ENCODE results near the gene FAM20A. TPM values are rescaled to one million over a fixed set of nuclear protein-coding genes. Genes with fewer than 3 reads are reported as not detected.

The FAM20A gene
- total and polyA plus RNA-seq, 11 donors, result 2.6 to 37.9 (median 8.8) TPM

DNA sequence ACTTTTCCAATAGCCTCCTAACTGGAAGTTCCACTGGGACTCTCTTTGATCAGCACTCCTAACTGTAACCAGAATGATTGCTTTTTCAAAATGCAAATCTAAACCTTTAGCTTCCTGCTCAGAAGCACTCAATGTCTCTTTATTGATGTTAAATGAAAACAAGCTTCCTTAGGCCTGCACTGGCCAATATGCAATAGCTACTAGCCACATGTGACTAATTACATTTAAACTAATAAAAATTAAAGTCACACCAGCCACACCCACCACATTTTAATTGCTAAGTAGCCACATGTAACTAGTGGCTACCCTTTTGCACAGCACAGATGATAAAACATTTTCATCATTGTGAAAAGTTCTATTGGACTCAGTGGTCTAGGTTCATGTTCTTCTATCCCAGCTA lies 31.8 kb downstream of the FAM20A start:
- Histone ChIP-seq H3K36me3 (no peaks in the 10 kb centered on the region), H3K9me3 (no peaks in the 10 kb centered on the region), H3K27me3 (no peaks in the 10 kb centered on the region), H3K4me3 (no peak overlapping the region), H3K27ac (no peak overlapping the region), H3K4me1 (peaks cover 0 to 46% (median 4%) of the 10 kb centered on the region in 12 donors)
- TF ChIP-seq CTCF (IDR thresholded peaks at IDR 0.05), result no peak
- no peak for TF ChIP-seq POLR2A (IDR thresholded peaks at IDR 0.05)
- intact Hi-C loops (cut with DNase I), result no loop called here
- DNase-seq, result no peak
- ATAC-seq, result no peak

DNA sequence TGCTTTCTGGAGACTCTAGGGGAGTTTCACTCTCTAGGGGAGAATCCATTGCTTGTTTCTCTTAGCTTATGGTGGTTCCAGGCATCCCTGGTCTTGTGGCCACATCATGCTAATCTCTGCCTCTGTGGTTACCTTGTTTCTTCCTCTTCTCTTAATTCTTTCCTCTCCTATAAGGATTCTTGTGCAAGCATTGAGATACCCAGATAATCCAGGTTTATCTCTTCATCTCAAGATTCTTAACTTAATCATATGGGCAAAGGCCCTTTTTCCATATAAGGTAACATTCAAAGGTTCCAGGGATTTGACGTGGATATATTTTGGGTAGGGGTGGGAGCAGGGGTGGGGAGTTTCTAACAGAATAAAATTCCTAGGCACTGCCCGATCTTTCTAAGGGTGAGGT lies 32.6 kb downstream of the FAM20A start:
- intact Hi-C loops (cut with DNase I), result no loop called here
- H3K27me3 ChIP-seq, result no peaks in the 10 kb centered on the region
- no peak overlapping the region for H3K27ac ChIP-seq
- ATAC-seq (no peak), DNase-seq (no peak)
- no peaks in the 10 kb centered on the region for H3K36me3 ChIP-seq
- TF ChIP-seq CTCF (IDR thresholded peaks at IDR 0.05) (no peak), POLR2A (IDR thresholded peaks at IDR 0.05) (no peak)
- H3K4me3 ChIP-seq, result no peak overlapping the region
- WGBS, 4 donors, result 78 to 93% (median 92%) methylated on average over 2 of the region's 2 CpGs
- no peaks in the 10 kb centered on the region for H3K9me3 ChIP-seq
- peaks cover 0 to 43% (median 4%) of the 10 kb centered on the region in 12 donors for H3K4me1 ChIP-seq

GRCh38 chr17:68567581-68567980 lies 33.6 kb downstream of the FAM20A start:
- intact Hi-C loops (cut with DNase I), result no loop called here
- DNase-seq (no peak), ATAC-seq (no peak)
- Histone ChIP-seq H3K4me3 (no peak overlapping the region), H3K9me3 (no peaks in the 10 kb centered on the region), H3K27me3 (no peaks in the 10 kb centered on the region), H3K4me1 (peaks cover 0 to 39% (median 4%) of the 10 kb centered on the region in 12 donors), H3K27ac (peak overlapping the region in 1 of 12 donors; percentile 53), H3K36me3 (no peaks in the 10 kb centered on the region)
- TF ChIP-seq POLR2A (IDR thresholded peaks at IDR 0.05) (no peak), CTCF (IDR thresholded peaks at IDR 0.05) (no peak)
- 91 to 93% (median 93%) methylated on average over 8 of the region's 8 CpGs for WGBS, 4 donors

DNA sequence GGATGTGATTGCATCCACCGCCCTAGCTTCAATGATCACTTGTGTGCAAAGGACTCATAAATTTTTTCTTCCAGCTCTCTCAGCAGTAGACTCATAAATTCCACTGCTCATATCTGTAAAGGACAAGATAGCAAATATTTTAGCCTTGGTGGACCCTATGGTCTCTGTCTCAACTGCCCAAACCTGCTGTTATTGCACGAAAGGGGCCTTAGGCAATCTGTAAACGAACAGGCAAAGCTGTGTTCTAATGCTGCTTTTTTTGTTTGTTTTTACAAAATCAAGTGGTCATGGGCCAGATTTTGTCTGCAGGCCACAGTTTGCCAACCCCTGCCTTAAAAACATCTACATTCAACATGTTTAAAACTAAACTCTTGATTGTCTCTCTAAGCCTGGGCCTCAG lies 34.1 kb downstream of the FAM20A start:
- H3K27ac ChIP-seq, result peak overlapping the region in 1 of 12 donors; percentile 53
- no peaks in the 10 kb centered on the region for H3K27me3 ChIP-seq
- H3K4me1 ChIP-seq, result peaks cover 0 to 36% (median 5%) of the 10 kb centered on the region in 12 donors
- DNase-seq (no peak), ATAC-seq (no peak)
- no peaks in the 10 kb centered on the region for H3K36me3 ChIP-seq
- 66 to 91% (median 81%) methylated on average over 3 of the region's 3 CpGs for WGBS, 4 donors
- intact Hi-C loops (cut with DNase I), result no loop called here
- H3K9me3 ChIP-seq, result no peaks in the 10 kb centered on the region
- H3K4me3 ChIP-seq, result no peak overlapping the region
- TF ChIP-seq CTCF (IDR thresholded peaks at IDR 0.05), result no peak
- TF ChIP-seq POLR2A (IDR thresholded peaks at IDR 0.05), result no peak

All from heart left ventricle (tissue), 16 donors.